Adipocyte (in vitro differentiated cells): ENCODE results near the gene SP4.

Source experiments
- DNase-seq: peaks from one replicate; pipeline ENCODE4 v3.0.0-alpha.2; 2015; ENCODE audit warnings: low read depth
- H3K27me3 ChIP-seq: replicated peaks from 2 replicates; pipeline ENCODE4 v1.7.0; 2013; ENCODE audit warnings: mild to moderate bottlenecking, low read length, moderate library complexity; ENCODE audit not compliant: control insufficient read depth, insufficient read depth
- H3K36me3 ChIP-seq: 2 replicates; pipeline ENCODE4 v1.7.0; 2013; ENCODE audit warnings: low read length, mild to moderate bottlenecking, moderate library complexity; ENCODE audit not compliant: control insufficient read depth, insufficient read depth, severe bottlenecking
- H3K4me1 ChIP-seq: 2 replicates; pipeline ENCODE4 v1.7.0; 2013; ENCODE audit warnings: mild to moderate bottlenecking, low read length, moderate library complexity; ENCODE audit not compliant: control insufficient read depth, insufficient read depth
- H3K4me3 ChIP-seq: 2 replicates; pipeline ENCODE4 v1.7.0; 2013; ENCODE audit warnings: mild to moderate bottlenecking, low read length, moderate library complexity
- H3K9ac ChIP-seq: 2 replicates; pipeline ENCODE4 v1.7.0; 2013; ENCODE audit warnings: mild to moderate bottlenecking, low read length, moderate library complexity
- H3K9me3 ChIP-seq: 2 replicates; pipeline ENCODE4 v1.7.0; 2013; ENCODE audit warnings: mild to moderate bottlenecking, low read length, moderate library complexity; ENCODE audit not compliant: control insufficient read depth

Gene SP4

DNA sequence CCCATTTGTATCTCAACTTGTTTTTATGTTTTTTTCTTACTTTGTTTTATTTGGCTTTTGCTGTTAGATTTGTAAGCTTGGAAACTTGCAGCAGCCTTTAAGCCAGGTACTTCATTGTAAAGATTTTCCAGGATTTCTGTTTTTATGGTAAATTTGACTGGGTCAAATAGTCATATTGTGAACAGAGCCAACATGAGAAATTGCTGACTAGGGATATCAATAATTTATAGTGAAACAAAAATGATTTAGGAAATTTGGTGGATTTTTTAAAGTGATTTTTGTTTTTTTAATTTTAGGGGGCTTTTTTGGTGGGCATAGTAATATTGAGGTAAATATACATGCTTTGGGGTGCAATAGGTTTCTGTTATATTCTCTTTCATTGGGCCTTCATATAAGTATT lies 22.2 kb downstream of the SP4 start:
- Histone ChIP-seq H3K9ac (no peak overlapping the region), H3K27me3 (no peaks in the 10 kb centered on the region), H3K4me3 (no peak overlapping the region), H3K36me3 (no peaks in the 10 kb centered on the region), H3K4me1 (no peaks in the 10 kb centered on the region), H3K9me3 (peaks cover 15% of the 10 kb centered on the region)
- DNase-seq, result no peak

DNA sequence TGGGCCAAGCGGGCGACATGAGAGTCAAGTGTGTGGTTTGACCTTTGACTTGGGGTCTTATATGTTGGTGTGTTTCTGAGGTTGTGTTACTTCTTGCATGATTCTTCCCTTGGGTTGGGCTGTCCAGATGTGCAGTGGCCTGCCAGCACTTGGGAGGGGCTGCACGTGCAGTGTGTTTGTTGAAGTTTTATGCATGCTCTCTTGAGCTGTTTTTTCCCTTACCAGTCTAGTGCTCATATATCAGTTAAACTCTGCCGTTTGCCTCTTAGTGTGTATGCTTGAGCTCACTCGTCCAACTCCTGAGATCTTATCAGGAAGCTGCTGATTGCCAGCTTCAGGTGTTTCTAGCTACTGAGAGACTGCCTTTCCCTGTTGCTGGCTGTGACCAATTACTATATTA lies 23.1 kb downstream of the SP4 start:
- no peak overlapping the region for H3K9ac ChIP-seq

GRCh38 chr7:21454182-21454581 lies 26.3 kb downstream of the SP4 start:
- Histone ChIP-seq H3K9me3 (peaks cover 15% of the 10 kb centered on the region), H3K4me3 (no peak overlapping the region), H3K9ac (no peak overlapping the region), H3K27me3 (no peaks in the 10 kb centered on the region), H3K36me3 (no peaks in the 10 kb centered on the region), H3K4me1 (peaks cover 9% of the 10 kb centered on the region)
- no peak for DNase-seq

More for the DNA sequence above, 23.1 kb downstream of the SP4 start:
- H3K4me1 ChIP-seq, result no peaks in the 10 kb centered on the region
- no peaks in the 10 kb centered on the region for H3K36me3 ChIP-seq
- DNase-seq, result no peak
- H3K4me3 ChIP-seq, result no peak overlapping the region
- H3K27me3 ChIP-seq, result no peaks in the 10 kb centered on the region
- H3K9me3 ChIP-seq, result peaks cover 15% of the 10 kb centered on the region

DNA sequence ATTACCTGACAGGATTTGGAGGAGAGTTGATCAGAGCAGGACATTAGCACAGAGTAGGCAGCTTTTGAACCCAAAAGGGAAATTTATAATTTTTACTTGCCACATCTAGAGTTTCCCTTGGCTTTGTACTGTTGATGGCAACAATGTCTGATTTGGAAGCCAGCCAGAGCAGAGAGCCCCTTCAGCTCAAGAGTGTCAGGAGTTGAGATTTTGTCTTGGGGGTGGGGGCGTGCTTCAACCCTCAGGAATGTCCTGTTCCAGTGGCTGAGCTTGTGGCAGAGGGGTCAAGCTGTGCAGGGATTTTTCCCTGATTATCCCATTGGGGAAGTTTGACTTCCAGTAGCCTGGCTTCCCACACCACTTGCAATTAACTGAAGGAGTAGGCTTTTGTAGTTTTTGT lies 27.0 kb downstream of the SP4 start:
- H3K4me3 ChIP-seq, result no peak overlapping the region
- H3K9ac ChIP-seq, result no peak overlapping the region
- no peaks in the 10 kb centered on the region for H3K36me3 ChIP-seq
- no peaks in the 10 kb centered on the region for H3K27me3 ChIP-seq
- H3K4me1 ChIP-seq, result peaks cover 9% of the 10 kb centered on the region
- DNase-seq, result no peak
- peaks cover 15% of the 10 kb centered on the region for H3K9me3 ChIP-seq

DNA sequence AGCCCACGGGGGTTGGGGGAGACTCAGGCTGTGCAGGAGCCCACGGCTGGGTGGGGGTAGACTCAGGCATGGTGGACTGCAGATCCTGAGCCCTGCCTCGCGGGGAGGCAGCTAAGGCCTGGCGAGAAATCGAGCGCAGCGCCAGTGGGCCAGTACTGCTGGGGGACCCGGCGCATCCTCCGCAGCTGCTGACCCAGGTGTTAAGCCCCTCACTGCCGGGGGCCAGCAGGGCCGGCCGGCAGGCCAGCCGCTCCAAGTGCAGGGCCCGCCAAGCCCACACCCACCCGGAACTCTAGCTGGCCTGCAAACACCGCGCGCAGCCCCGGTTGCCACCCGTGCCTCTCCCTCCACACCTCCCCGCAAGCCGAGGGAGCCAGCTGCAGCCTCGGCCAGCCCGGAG lies 33.4 kb downstream of the SP4 start:
- Histone ChIP-seq H3K36me3 (no peaks in the 10 kb centered on the region), H3K9me3 (no peaks in the 10 kb centered on the region), H3K27me3 (no peaks in the 10 kb centered on the region), H3K4me1 (peaks cover 9% of the 10 kb centered on the region), H3K9ac (no peak overlapping the region), H3K4me3 (no peak overlapping the region)
- DNase-seq, result no peak

- Histone ChIP-seq H3K9ac (no peak overlapping the region), H3K4me1 (peaks cover 9% of the 10 kb centered on the region), H3K36me3 (no peaks in the 10 kb centered on the region), H3K27me3 (no peaks in the 10 kb centered on the region), H3K9me3 (no peaks in the 10 kb centered on the region), H3K4me3 (no peak overlapping the region)
- DNase-seq, result no peak
Measured at GRCh38 chr7:21462081-21462480, 34.2 kb downstream of the SP4 start.

GRCh38 chr7:21463524-21463923 lies 35.6 kb downstream of the SP4 start:
- DNase-seq, result no peak
- Histone ChIP-seq H3K27me3 (no peaks in the 10 kb centered on the region), H3K9ac (no peak overlapping the region)

DNA sequence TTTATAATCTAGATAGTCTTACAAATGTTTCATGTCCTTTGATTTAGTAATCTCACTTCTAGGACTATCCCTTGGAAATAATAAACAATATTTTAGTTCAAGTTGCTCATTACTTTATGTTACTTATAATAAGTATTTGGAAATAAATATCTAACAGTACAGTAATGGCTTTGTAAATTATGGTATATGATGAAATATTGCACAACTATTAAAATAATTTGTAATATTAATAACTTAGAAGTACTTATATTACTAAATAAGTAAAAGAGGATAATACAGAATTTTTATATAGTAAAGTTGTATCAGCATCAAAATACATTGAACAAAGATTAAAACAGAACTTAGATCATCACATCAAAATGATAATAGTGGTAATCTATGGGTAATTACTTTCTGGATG lies 41.1 kb downstream of the SP4 start:
- Histone ChIP-seq H3K4me3 (no peak overlapping the region), H3K36me3 (no peaks in the 10 kb centered on the region)
- no peak for DNase-seq

More at GRCh38 chr7:21463524-21463923, 35.6 kb downstream of the SP4 start:
- H3K36me3 ChIP-seq, result no peaks in the 10 kb centered on the region
- H3K4me1 ChIP-seq, result peaks cover 6% of the 10 kb centered on the region
- H3K4me3 ChIP-seq, result no peak overlapping the region
- H3K9me3 ChIP-seq, result no peaks in the 10 kb centered on the region

DNA sequence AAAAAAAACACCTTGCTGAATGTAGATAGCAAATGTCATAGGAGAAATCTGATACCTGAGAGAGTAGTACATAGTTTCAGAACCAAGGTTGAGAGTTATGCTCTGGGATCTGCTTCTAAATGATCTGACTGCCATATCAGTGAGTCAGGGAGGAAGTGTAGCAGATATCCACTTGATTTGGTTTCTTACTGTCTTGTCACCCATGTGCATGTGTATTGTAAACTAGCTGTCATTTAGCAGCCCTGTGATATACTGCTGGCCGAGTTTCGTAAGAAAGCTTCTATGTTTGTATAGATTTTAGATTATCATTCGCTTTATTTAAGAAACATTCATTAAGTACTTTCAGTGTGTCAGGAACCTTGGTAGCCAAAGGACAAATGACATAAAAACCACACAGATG lies 42.0 kb downstream of the SP4 start:
- no peak overlapping the region for H3K4me3 ChIP-seq
- no peaks in the 10 kb centered on the region for H3K9me3 ChIP-seq
- no peak overlapping the region for H3K9ac ChIP-seq
- DNase-seq, result no peak
- no peaks in the 10 kb centered on the region for H3K4me1 ChIP-seq
- H3K36me3 ChIP-seq, result no peaks in the 10 kb centered on the region
- H3K27me3 ChIP-seq, result no peaks in the 10 kb centered on the region

More for the DNA sequence above, 41.1 kb downstream of the SP4 start:
- no peaks in the 10 kb centered on the region for H3K9me3 ChIP-seq
- H3K9ac ChIP-seq, result no peak overlapping the region
- no peaks in the 10 kb centered on the region for H3K4me1 ChIP-seq
- no peaks in the 10 kb centered on the region for H3K27me3 ChIP-seq

- DNase-seq, result no peak
- Histone ChIP-seq H3K4me1 (no peaks in the 10 kb centered on the region), H3K36me3 (no peaks in the 10 kb centered on the region), H3K9ac (no peak overlapping the region), H3K27me3 (no peaks in the 10 kb centered on the region), H3K4me3 (no peak overlapping the region), H3K9me3 (no peaks in the 10 kb centered on the region)
Measured at GRCh38 chr7:21472029-21472428, 44.1 kb downstream of the SP4 start.

- Histone ChIP-seq H3K9me3 (no peaks in the 10 kb centered on the region), H3K36me3 (no peaks in the 10 kb centered on the region), H3K4me1 (no peaks in the 10 kb centered on the region), H3K9ac (no peak overlapping the region), H3K4me3 (no peak overlapping the region), H3K27me3 (no peaks in the 10 kb centered on the region)
- DNase-seq, result no peak
Measured at GRCh38 chr7:21476429-21476828, 48.5 kb downstream of the SP4 start.

- no peaks in the 10 kb centered on the region for H3K9me3 ChIP-seq
- no peak overlapping the region for H3K4me3 ChIP-seq
- no peaks in the 10 kb centered on the region for H3K36me3 ChIP-seq
- no peaks in the 10 kb centered on the region for H3K4me1 ChIP-seq
- H3K9ac ChIP-seq, result no peak overlapping the region
- DNase-seq, result no peak
- no peaks in the 10 kb centered on the region for H3K27me3 ChIP-seq
Measured at GRCh38 chr7:21480693-21481403, 53.0 kb downstream of the SP4 start.
